Smooth muscle cell (in vitro differentiated cells): ENCODE data around the gene SLC5A6. TPM values are rescaled to one million over a fixed set of nuclear protein-coding genes. Genes with fewer than 3 reads are reported as not detected.
A peak's percentile ranks its signal among the peaks of the same experiment; 100 is the strongest.

Experiments
- DNase-seq: peaks from one replicate; lab custom pipeline; 2025; ENCODE audit not compliant: unreplicated experiment; lab: John Stamatoyannopoulos, UW
- H2AFZ ChIP-seq: fragments of 200-600 bp; sonication (generic); 2 replicates; pipeline ENCODE4 v1.6.0; 2016; ENCODE audit warnings: antibody characterized with exemption, low read depth, mild to moderate bottlenecking
- H3F3A ChIP-seq: fragments of 200-600 bp; sonication (generic); 2 replicates; pipeline ENCODE4 v1.6.0; 2017; ENCODE audit warnings: antibody characterized with exemption, low read depth
- H3K27ac ChIP-seq: fragments of 200-600 bp; sonication (generic); 2 replicates; pipeline ENCODE4 v1.5.1; 2016; ENCODE audit warnings: low read depth, mild to moderate bottlenecking
- H3K27me3 ChIP-seq: fragments of 200-600 bp; sonication (generic); 2 replicates; pipeline ENCODE4 v1.6.1; 2016; ENCODE audit warnings: low read depth, mild to moderate bottlenecking
- H3K36me3 ChIP-seq: fragments of 200-600 bp; sonication (generic); 2 replicates; pipeline ENCODE4 v1.5.1; 2016; ENCODE audit warnings: low read depth
- H3K4me1 ChIP-seq: fragments of 200-600 bp; sonication (generic); 2 replicates; pipeline ENCODE4 v1.5.1; 2016; ENCODE audit warnings: low read depth
- H3K4me2 ChIP-seq: fragments of 200-600 bp; sonication (generic); 2 replicates; pipeline ENCODE4 v1.6.0; 2016; ENCODE audit warnings: mild to moderate bottlenecking
- H3K4me3 ChIP-seq: fragments of 200-600 bp; sonication (generic); 2 replicates; pipeline ENCODE4 v1.5.1; 2016; ENCODE audit warnings: mild to moderate bottlenecking
- H3K79me2 ChIP-seq: fragments of 200-600 bp; sonication (generic); 2 replicates; pipeline ENCODE4 v1.6.0; 2016; ENCODE audit warnings: low read depth, mild to moderate bottlenecking
- H3K9ac ChIP-seq: fragments of 200-600 bp; sonication (generic); 2 replicates; pipeline ENCODE4 v1.6.0; 2016; ENCODE audit warnings: low read depth
- H3K9me3 ChIP-seq: fragments of 200-600 bp; sonication (generic); replicated peaks from 2 replicates; pipeline ENCODE4 v1.5.1; 2016; ENCODE audit warnings: low read depth
- H4K20me1 ChIP-seq: fragments of 200-600 bp; sonication (generic); 2 replicates; pipeline ENCODE4 v1.6.0; 2016; ENCODE audit warnings: low read depth
- CTCF ChIP-seq: fragments of 200-600 bp; sonication (generic); IDR thresholded peaks from 2 replicates; pipeline ENCODE4 v1.5.1; 2017; ENCODE audit warnings: borderline replicate concordance, mild to moderate bottlenecking, antibody characterized with exemption; ENCODE audit not compliant: insufficient read depth, poor library complexity, severe bottlenecking
- WGBS: methylation state at CpG from one replicate; pipeline ENCODE4 v1.1.7; 2016; ENCODE audit warnings: low lambda C conversion rate; 5-methylcytosine and 5-hydroxymethylcytosine counted together
- polyA plus RNA-seq: library from polyadenylated mRNA; unstranded; fragments of >200 nt; fragmentation: Nextera tagmentation; extraction: Ambion mirVana; gene quantifications from 2 replicates; pipeline ENCODE4 v1.2.1, GENCODE V29; 2016
- total RNA-seq: library from RNA; depleted of rRNA; stranded (reverse); fragments of >200 nt; gene quantifications from 2 replicates; pipeline ENCODE4 v1.2.3, GENCODE V29; 2014

The SLC5A6 gene
- total and polyA plus RNA-seq, 2 experiments from 2014 or later, result 25.7 to 32.3 TPM

- peaks cover 19% of the 10 kb centered on the region for H3K4me1 ChIP-seq
- H2AFZ ChIP-seq, result peak overlapping the region; percentile 87
- peaks cover 4% of the 10 kb centered on the region for H3F3A ChIP-seq
- H4K20me1 ChIP-seq, result no peaks in the 10 kb centered on the region
- H3K9me3 ChIP-seq, result no peaks in the 10 kb centered on the region
- peak overlapping the region; percentile 98 for H3K9ac ChIP-seq
- H3K4me2 ChIP-seq, result peak overlapping the region; percentile 99
- no peaks in the 10 kb centered on the region for H3K27me3 ChIP-seq
- no peak for DNase-seq
- 11% methylated on average over 34 of the region's 34 CpGs for WGBS
- no peak for TF ChIP-seq CTCF
- H3K4me3 ChIP-seq, result peak overlapping the region; percentile 94
- H3K27ac ChIP-seq, result peak overlapping the region; percentile 97
- peaks cover 15% of the 10 kb centered on the region for H3K79me2 ChIP-seq
- H3K36me3 ChIP-seq, result no peaks in the 10 kb centered on the region
Measured at GRCh38 chr2:27212626-27213471, 781 bp upstream of the SLC5A6 start.

DNA sequence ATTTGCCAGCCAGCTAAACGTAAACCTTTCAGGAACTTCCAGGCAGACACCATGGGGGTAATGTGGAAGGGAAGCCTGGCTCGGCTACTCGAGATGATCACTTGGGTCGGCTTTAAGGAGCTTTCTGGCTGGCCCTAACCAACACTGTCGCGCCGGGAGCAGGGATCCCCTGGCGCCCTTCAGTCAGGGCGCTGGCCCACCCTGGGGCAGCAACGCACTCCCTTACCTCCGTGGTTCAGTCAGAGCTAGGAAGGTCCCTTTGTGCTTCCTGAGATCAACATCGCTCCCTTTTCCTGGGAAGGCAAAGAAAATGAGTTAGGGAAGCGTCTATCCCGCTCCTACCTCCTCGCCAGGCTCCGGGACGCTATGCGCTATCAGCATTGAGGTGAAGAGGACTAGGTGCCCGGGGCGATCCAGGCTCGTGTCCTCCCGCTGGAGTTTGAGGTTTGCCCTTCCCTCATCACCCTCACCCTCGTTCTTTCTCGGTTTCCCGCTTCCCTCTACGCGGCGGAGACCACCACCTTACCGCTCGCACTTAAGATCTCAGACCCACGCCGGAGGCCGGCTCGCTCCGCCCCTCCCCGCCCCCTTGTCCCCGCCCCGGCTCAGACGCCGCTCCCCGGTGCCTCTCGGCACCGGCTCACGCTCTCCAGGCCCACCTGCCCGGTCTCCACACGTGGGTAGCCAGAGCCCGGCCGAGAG lies 676 bp downstream of the SLC5A6 start:
- H3K36me3 ChIP-seq, result no peaks in the 10 kb centered on the region
- H3K27me3 ChIP-seq, result no peaks in the 10 kb centered on the region
- peaks cover 11% of the 10 kb centered on the region for H3K79me2 ChIP-seq
- peak overlapping the region; percentile 99 for H3K4me2 ChIP-seq
- H3K4me3 ChIP-seq, result peak overlapping the region; percentile 94
- peaks cover 4% of the 10 kb centered on the region for H3F3A ChIP-seq
- H3K9ac ChIP-seq, result peak overlapping the region; percentile 98
- H4K20me1 ChIP-seq, result no peaks in the 10 kb centered on the region
- H2AFZ ChIP-seq, result peak overlapping the region; percentile 87
- H3K4me1 ChIP-seq, result peaks cover 15% of the 10 kb centered on the region
- peak overlapping the region; percentile 97 for H3K27ac ChIP-seq
- DNase-seq, result no peak
- TF ChIP-seq CTCF, result no peak
- no peaks in the 10 kb centered on the region for H3K9me3 ChIP-seq
- under 1% methylated on average over 24 of the region's 48 CpGs for WGBS

- peak overlapping the region; percentile 54 for H3K27ac ChIP-seq
- H3K27me3 ChIP-seq, result no peaks in the 10 kb centered on the region
- H2AFZ ChIP-seq, result no peak overlapping the region
- H3K4me2 ChIP-seq, result peak overlapping the region; percentile 12
- TF ChIP-seq CTCF, result no peak
- H3K36me3 ChIP-seq, result no peaks in the 10 kb centered on the region
- peaks cover 11% of the 10 kb centered on the region for H3K79me2 ChIP-seq
- H4K20me1 ChIP-seq, result no peaks in the 10 kb centered on the region
- no peaks in the 10 kb centered on the region for H3K9me3 ChIP-seq
- peaks cover 4% of the 10 kb centered on the region for H3F3A ChIP-seq
- DNase-seq, result no peak
- WGBS, result 73% methylated on average over 6 of the region's 6 CpGs
- peak overlapping the region; percentile 16 for H3K9ac ChIP-seq
- no peak overlapping the region for H3K4me3 ChIP-seq
- H3K4me1 ChIP-seq, result peaks cover 15% of the 10 kb centered on the region
Measured at GRCh38 chr2:27209621-27210401, 2.3 kb downstream of the SLC5A6 start.
